GM19239 (cell line): ENCODE results near the gene HERC5.
A peak's percentile ranks its signal among the peaks of the same experiment; 100 is the strongest.
"Not testable (repeated sequence)": the region's sequence is repeated elsewhere in the genome, so short reads cannot be mapped to it uniquely, and the experiment has no call there.

Experiments
- DNase-seq: peaks from one replicate; pipeline ENCODE4 v3.0.0; 2011; ENCODE audit warnings: low spot score; ENCODE audit not compliant: insufficient read length
- FAIRE-seq: peaks from 2 replicates; lab custom pipeline; 2011; peaks lifted over from hg19 to GRCh38; lab: Jason Lieb, UNC

The HERC5 gene

DNA sequence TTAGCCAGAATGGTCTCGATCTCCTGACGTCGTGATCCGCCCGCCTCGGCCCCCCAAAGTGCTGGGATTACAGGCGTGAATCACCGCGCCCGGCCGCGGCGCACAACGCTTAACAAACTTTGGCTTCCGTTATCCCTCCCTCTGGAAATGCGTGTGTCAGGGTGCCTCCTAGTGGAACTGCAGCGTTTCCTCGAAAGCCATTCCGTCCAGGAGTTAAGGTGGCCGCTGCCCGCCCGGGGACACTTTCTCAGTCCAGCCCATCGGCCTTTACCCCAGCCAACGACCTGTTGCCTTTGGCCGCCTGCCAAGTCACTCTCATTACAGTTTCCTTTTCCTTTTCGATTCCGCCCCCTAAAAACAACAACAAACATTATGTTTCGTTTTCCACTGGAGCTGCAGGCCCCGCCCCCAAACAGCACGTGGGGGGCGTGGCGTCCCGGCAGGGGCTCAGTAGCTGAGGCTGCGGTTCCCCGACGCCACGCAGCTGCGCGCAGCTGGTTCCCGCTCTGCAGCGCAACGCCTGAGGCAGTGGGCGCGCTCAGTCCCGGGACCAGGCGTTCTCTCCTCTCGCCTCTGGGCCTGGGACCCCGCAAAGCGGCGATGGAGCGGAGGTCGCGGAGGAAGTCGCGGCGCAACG, at the start of gene HERC5:
Gene HERC5, plus strand, starts transcription at position 450 of the 637 bp plus-strand sequence. Its CDS starts 151 bp downstream, at position 601.
- peak; percentile 98 for FAIRE-seq
- peak; percentile 87 for DNase-seq

DNA sequence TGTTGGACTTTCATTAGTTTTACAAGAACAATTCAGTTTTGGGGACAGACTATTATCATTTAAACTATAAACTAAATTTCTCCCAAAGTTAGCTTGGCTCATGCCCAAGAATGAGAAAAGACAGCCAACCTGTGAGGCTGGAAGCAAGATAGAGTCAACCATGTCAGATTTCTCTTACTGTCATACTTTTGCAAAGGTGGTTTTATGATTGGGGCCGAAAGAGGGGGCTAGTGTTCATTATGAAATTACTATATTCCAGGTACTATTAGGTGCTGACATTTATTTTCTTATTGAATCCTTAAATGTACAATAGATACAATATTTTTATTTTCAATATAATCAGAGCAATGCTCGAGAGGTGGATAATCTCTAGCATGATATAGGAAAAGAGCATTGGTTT, 47.7 kb upstream of the HERC5 start:
- FAIRE-seq (no peak), DNase-seq (no peak)

DNA sequence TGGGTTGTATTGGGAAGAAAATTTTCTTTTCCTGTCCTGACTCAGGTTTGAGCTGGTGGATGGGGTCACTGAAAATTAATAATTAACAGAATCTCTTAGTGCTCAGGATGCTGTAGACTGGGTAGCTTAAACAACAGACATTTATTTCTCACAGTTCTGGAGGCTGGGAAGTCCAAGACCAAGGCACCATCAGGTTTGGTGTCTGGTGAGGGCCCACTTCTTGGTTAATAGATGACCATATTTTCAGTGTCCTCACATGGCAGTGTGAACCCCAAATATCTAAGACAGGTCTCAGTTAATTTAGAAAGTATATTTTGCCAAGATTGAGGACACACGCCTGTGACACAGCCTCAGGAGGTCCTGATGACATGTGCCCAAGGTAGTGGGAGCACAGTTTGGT, 47.1 kb upstream of the HERC5 start:
- no peak for FAIRE-seq
- DNase-seq: no peak

DNA sequence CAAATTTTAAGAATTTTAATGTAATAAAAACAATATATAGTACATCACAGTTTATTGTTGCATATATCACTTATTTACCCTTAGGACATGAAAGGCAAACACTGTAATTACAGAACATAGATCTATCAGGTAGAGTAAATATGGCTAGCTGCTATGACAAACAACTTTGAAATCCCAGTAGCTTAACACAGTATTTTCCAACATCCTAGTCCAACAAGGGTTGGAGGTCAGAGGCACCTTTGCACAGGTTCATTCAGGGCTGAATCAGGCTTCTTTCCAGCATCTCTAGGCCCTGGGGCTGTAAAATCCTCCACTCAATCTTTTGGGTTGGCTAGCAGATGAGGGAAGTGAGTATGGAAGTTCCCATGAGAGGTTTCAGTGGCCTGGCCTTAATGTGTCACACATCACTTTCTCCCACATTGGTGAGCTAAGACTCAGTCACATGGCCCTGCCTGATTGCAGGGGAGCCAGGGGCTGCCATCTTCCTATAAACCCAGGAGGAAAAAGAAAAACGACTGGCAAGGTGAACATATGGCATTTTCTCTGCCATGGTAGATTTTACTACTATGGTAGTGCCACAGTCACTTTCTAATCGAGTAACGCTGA, 45.3 kb upstream of the HERC5 start:
- DNase-seq (no peak), FAIRE-seq (peak; percentile 42)

DNA sequence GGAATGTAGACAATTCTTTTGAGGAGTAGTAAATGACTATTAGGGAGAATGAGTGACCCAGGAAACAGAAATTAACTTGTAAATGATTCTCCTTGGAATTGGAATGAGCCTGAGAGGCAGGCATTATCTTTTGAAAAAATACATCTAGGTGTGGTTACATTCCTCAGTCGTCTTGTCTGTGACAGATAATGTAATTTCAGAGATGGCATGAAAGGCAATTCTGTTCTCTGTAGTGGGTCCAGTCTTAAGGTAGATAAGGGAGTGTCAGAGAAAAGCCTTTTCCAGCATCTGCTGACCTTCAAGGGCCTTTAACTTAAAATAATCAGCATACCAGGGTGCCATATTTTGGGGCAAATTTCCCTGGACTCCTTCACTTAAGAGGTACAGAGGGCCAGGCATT, 43.1 kb upstream of the HERC5 start:
- DNase-seq: no peak
- FAIRE-seq: no peak

DNA sequence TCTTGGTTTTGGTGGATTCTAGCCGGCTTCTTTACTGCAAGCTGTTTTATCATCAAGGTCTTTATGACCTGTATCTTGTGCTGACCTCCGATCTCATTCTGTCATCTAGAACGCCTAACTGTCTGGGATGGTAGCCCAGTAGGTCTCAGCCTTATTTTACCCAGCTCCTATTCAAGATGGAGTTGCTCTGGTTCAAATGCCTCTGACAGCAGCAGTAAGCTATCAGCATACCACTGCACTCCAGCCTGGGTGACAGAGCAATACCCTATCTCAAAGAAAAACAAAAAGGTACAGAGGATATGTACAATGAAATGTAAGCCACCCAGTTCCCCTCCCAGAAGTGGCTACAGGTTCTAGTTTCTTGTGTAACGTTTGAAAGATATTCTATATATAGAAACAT, 42.2 kb upstream of the HERC5 start:
- FAIRE-seq (no peak), DNase-seq (no peak)

DNA sequence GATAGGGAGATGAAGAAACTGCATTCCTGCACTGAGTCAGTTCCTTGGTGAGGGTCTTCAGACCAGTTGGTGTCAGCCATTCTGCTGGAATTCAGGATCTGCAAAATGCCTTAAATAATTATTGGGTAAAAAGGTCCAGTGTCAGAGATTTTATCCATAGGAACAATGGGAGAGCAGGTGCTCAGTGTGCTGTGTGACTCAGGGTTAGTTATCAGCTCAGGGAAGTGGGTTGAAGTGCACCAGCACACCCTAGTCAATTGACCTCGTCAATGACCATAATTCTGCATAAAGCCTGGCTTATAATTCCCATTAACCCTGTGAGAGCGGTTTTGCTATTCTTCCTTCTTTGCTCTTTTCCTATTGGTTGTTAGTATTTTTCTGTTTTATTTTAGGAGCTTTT, 40.9 kb upstream of the HERC5 start:
- DNase-seq: no peak
- FAIRE-seq: no peak

DNA sequence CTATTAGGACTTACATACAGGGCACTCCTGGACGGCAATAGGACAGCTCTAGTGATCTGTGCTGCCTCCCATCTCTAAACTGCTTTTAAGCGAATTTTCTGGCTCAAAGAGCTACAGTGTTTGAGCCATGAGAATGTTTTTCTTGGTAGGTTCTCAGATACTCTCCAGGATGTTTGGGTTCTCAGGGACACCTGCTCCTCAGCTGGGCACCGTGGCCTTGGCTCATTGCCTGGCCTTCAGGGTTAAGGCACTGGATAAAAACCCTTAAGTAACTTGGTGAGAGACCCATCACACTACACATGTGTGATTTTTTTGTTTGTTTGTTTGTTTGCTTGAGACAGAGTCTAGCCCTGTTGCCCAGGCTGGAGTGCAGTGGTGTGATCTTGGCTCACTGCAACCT, 38.5 kb upstream of the HERC5 start:
- no peak for FAIRE-seq
- DNase-seq: no peak

DNA sequence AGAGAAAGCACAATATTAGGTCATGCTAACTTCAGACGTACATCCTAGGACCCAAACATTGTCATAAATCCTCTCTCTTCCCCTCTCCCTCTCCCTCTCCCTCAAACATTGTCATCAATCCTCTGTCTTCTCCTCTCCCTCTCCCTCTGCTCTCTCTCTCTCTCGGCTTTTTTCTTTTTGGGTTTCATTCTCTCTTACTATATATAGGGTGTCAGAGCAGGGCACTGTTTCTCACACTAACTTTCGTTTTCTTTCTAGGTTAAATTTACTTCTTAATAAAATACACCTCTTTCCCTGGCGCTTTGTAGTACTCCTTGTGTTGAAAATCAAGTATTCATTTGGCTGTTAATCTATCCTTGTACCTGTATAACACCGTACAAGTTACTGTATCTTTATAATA, 37.0 kb upstream of the HERC5 start:
- FAIRE-seq (peak; percentile 92), DNase-seq (no peak)

DNA sequence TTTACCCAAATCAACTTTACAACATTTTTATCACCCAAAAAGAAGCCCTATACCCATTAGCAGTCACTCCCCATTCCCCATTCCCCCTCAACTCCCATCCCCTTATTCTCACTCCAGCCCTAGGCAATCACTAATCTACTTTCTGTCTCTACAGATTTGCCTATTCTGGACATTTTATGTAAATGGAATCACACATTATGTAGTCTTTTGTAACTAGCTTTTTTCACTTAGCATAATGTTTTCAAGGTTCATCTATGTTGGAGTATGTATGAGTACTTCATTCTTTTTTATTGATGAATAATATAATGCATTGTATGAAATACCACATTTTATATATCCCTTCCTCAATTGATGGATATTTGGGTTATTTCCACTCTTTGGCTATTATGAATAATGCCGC, 36.1 kb upstream of the HERC5 start:
- DNase-seq (no peak), FAIRE-seq (no peak)

DNA sequence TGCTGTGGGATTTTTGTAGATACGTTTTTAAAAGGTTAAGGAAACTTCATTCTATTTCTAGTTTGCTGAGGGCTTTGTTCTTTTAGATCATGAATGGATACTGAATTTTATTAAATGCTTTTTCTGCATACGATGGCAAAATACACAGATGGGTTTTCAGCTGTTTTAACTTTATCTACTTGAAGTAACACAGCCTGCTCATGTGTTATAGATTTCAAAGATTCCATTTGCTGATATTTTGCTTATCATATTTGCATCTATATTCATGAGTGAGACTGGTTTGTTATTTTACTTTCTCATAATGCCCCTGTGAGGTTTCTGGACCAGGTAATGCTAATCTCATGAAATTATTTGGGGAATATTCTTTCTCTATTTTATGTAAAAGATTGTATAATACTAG, 34.5 kb upstream of the HERC5 start:
- DNase-seq (no peak), FAIRE-seq (no peak)

DNA sequence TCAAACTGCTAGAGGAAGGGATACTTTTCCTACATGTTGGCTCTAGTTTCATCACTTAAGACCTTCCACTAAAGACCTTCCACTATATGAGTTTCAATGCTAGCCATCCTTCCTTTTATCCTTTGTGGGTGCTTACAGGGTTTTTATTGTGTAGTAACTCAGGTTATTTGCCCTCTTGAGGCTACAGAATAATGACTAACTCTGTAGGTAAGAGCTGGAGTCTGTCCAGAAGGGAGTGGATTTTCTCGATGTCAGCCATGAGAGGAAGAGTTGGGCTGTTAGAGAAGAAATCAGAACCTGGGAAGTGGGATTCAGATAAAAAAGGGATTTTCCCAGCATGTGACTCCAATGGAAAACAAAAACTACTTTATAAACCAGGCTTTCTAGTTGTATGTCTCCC, 27.5 kb upstream of the HERC5 start:
- DNase-seq (no peak), FAIRE-seq (no peak)

DNA sequence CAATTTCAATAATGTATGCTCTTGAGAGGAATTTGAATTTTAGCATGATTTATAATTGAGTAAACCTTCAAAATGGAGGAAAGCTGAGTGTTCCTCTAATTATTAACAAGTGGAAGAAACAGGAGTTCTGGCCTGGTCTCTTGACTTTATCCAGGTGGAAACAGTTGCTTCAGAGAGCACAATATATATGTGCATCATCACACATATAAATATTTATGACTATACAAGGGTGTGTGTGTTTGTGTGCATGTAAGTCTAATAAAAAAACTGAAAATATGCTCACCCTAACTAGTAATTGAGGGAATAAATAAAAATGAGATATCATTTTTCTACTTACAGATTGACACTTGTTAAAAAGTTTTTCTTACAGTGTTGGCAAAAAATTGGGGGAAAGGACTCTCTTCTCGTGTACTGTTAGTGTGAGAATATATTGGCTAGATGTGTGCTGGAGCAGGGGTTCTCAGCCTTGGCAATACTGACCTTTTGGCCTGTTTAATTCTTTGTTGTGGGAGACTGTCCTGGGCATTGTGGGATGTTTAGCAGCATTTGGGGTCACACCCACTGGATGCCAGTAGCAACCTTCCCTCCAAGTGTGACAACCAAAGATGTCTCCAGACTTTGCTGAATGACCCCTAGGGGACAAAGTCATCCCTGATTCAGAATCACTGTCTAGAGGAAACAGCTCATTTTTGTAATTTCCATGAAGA, 20.8 kb upstream of the HERC5 start:
- FAIRE-seq (no peak), DNase-seq (no peak)

DNA sequence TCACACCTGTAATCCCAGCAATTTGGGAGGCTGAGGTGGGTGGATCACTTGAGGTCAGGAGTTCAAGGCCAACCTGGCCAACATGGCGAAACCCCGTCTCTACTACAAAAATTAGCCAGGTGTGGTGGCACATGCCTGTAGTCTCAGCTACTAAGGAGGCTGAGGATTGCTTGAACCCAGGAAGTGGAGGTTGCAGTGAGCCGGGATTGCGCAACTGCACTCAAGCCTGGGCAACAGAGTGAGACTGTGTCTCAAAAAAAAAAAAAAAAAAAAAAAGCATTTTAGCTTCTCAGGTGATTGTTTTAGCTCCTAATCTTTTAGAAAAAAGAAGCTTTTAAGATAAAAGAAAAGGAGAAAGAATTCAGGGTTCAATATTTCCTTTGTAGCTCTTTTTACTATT, 19.0 kb upstream of the HERC5 start:
- not testable (repeated sequence) for DNase-seq, FAIRE-seq

DNA sequence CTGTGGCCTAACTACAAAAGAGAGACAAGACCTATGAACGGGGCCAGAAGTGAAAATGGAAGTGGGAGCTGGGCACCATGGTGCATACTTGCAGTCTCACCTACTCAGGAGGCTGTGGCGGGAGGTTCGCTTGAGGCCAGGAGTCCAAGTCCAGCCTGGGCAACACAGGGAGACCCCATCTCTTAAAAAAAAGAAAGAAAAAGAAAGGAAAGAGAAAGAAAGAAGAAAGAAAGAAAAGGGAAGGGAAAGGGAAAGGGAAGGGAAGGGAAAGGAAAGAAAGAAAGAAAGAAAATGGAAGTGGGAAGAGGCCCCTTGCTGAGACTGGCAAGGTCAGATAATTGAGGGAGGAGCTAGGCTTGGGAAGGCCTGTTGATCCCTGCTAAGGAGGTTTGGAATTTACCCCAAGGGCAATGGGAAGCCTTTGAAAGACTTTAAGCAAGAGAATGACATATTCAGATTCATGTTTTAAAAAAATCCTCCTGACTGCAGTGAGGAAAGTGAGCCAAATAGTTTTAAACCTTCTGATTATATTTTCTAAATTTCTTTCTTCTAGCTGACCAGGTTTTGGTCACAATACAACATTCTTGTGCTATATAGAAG, 17.7 kb upstream of the HERC5 start:
- DNase-seq (no peak), FAIRE-seq (no peak)

DNA sequence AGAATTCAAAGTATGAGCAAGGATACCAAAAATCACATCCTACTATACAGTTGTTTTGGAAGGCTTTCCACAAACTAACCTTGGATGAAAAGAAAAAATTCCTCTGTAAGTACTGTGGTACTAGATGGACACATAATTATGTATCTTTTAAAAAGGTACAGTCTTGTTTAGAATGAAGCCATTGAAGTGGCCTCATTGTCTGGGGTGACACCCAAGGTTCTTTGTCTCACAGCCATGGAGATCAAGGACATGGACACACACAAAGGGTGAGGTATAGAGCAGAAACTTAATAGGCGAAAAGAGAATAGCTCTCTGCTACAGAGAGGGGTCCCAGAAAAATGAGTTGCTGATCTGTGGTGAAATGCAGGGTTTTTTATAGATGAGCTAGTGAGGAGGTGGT, 16.8 kb upstream of the HERC5 start:
- DNase-seq (no peak), FAIRE-seq (no peak)

DNA sequence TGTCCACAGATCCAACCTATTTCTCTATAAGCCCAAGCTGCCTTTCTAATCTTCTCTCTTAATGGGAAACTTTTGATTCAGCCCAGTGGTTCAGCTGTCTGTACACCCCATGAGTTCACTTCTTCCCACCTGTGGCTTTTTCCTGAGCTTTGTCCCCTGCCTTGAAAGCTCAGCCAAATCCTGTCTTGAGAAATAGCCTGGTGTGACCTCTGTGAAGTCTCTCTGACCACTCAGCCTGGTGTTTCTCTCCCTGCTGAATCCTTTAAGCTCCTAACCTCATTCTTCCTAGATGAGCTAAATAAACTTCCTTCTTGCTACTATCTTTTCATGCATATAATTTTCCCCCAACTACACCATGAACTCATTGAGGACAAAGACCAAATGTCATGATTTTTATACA, 15.2 kb upstream of the HERC5 start:
- FAIRE-seq: no peak
- DNase-seq: no peak

DNA sequence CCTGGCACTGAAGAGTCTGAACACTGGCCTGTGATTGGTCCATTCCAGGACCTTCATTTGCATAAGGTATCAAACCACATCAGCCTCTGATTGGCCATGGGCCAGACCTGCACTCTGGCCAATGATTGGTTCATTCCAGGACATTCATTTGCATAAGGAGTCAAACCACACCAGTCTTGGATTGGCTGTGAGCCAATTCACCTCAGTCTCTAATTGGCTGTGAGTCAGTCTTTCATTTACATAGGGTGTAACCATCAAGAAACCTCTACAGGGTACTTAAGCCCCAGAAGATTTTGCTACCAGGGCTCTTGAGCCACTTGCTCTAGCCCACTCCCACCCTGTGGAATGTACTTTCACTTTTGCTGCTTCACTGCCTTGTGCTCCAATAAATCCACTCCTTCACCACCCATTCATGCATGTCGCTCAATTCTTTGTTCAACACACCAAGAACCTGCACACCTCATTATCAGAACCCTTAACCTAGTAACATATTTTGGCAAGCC, 14.2 kb upstream of the HERC5 start:
- FAIRE-seq (no peak), DNase-seq (no peak)

DNA sequence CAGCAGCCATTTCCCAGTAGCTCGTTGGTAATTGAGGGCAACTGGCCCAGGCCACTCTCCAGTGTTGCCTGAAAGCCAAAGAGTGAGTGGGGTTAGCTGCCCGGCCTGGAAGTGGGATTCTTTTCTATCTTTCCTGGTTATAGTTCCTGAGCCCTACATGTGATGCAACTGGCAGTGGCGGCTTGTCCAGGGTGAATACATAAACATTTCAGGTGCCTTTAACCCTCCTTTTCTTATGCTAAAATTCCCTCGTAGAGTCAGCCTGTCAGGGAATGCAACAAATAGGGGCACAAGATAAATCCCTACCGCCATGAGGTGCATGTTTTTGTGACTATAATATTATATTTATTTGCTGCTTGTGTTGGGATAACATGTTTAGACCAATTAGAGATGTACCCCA, 13.4 kb upstream of the HERC5 start:
- no peak for DNase-seq
- no peak for FAIRE-seq

DNA sequence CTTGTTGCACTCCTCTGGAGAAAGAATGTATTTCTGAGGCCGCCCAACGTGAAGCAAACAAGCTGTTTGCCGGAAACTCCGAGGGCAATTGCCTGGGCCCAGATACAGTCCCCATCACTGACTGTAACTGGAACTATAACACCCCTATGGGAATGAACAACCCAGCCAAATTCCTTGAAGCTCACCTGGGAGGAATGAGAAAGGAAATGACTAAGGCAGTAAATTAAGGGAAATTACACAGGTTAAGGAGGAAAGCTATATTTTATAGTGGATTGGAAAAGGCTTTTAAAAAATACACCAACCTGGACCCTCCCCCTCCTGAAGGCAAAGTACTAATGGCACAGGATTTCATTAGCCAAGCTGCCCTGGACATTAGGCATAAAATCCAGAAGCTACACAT, 11.7 kb upstream of the HERC5 start:
- no peak for FAIRE-seq
- no peak for DNase-seq

DNA sequence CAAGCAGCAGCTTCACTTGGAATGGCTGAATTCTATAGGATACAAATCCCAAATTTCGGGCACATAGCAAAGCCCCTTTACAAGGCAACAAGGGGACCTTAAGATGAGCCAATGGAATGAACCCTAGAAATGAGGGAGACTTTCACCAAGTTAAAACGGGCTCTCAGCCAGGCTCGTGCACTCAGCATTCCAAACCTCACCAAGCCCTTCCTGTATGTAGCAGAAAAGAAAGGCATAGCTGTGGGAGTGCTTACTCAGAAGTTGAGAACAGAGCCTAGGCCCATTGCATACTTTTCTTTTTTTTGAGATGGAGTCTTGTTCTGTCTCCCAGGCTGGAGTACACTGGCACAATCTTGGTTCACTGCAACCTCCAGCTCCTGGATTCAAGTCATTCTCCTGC, 10.8 kb upstream of the HERC5 start:
- DNase-seq: no peak
- FAIRE-seq: no peak
